CD14-positive monocyte (primary cell): ENCODE measurements around the gene DUOX2. TPM values are rescaled to one million over a fixed set of nuclear protein-coding genes. Genes with fewer than 3 reads are reported as not detected.

Source experiments
- DNase-seq, 3 donors: peaks; one replicate each; pipeline ENCODE4 v3.0.0-alpha.2; 2011 to 2022
- H2AFZ ChIP-seq: 2 replicates; pipeline ENCODE4 v1.6.0; 2012; ENCODE audit warnings: mild to moderate bottlenecking, low read depth, low read length, inconsistent platforms; ENCODE audit not compliant: insufficient read depth, poor library complexity, severe bottlenecking
- H3K27ac ChIP-seq, 2 donors: 1 replicate in 1 of 2; 2 replicates in 1 of 2; pipeline ENCODE4 v1.5.1; 2012 to 2013; ENCODE audit warnings: low read length in 2 of 2, control low read depth in 1 of 2, inconsistent platforms in 1 of 2, low read depth in 1 of 2, mild to moderate bottlenecking in 1 of 2
- H3K27me3 ChIP-seq, 2 donors: one replicate each; pipeline versions ENCODE4 v1.6.0 to v1.6.1; 2011 to 2013; ENCODE audit warnings: low read length in 2 of 2; ENCODE audit not compliant: control insufficient read depth in 2 of 2, insufficient read depth in 2 of 2
- H3K36me3 ChIP-seq, 2 donors: replicated peaks in 1 of 2; 1 replicate in 1 of 2; 2 replicates in 1 of 2; pipeline versions ENCODE4 v1.5.1 to v1.6.1; 2012 to 2013; ENCODE audit warnings: low read length in 2 of 2, control low read depth in 1 of 2, inconsistent platforms in 1 of 2, mild to moderate bottlenecking in 1 of 2; ENCODE audit not compliant: insufficient read depth in 2 of 2, control insufficient read depth in 1 of 2
- H3K4me1 ChIP-seq, 2 donors: 1 replicate in 1 of 2; 2 replicates in 1 of 2; pipeline versions ENCODE4 v1.5.1 to v1.6.1; 2012 to 2013; ENCODE audit warnings: low read length in 2 of 2, control low read depth in 1 of 2, inconsistent platforms in 1 of 2, mild to moderate bottlenecking in 1 of 2, moderate library complexity in 1 of 2; ENCODE audit not compliant: insufficient read depth in 2 of 2, control insufficient read depth in 1 of 2
- H3K4me2 ChIP-seq: replicated peaks from 2 replicates; pipeline ENCODE3; 2012; ENCODE audit warnings: low read length, moderate library complexity, mild to moderate bottlenecking; ENCODE audit not compliant: poor library complexity, severe bottlenecking; ENCODE audit errors: extremely low read depth
- H3K4me3 ChIP-seq, 3 experiments: fragments of 200-600 bp in 1 of 3; sonication (generic) in 1 of 3; replicated peaks in 1 of 3; 1 replicate in 2 of 3; 2 replicates in 1 of 3; pipeline ENCODE4 v1.5.1; 2011 to 2013; ENCODE audit warnings: low read length in 3 of 3, mild to moderate bottlenecking in 3 of 3, control low read depth in 2 of 3, low read depth in 2 of 3, inconsistent platforms in 1 of 3, moderate library complexity in 1 of 3
- H3K79me2 ChIP-seq: 2 replicates; pipeline ENCODE4 v1.6.0; 2012; ENCODE audit warnings: mild to moderate bottlenecking, control low read depth, inconsistent platforms, low read length, moderate library complexity; ENCODE audit not compliant: insufficient read depth
- H3K9ac ChIP-seq: 2 replicates; pipeline ENCODE4 v1.6.0; 2017; ENCODE audit warnings: low read length, mild to moderate bottlenecking; ENCODE audit not compliant: insufficient read depth, poor library complexity, severe bottlenecking
- H3K9me3 ChIP-seq, 2 donors: replicated peaks in 1 of 2; 1 replicate in 1 of 2; 2 replicates in 1 of 2; pipeline versions ENCODE4 v1.5.1 to v1.6.1; 2012 to 2013; ENCODE audit warnings: low read length in 2 of 2, control low read depth in 1 of 2; ENCODE audit not compliant: control insufficient read depth in 1 of 2, insufficient read depth in 1 of 2
- H4K20me1 ChIP-seq: 2 replicates; pipeline ENCODE4 v1.6.0; 2012; ENCODE audit warnings: mild to moderate bottlenecking, low read length, control low read depth, moderate library complexity; ENCODE audit not compliant: insufficient read depth
- H3K27ac Mint-ChIP-seq, 7 donors: one replicate each; pipeline ENCODE4 v1.8.0; 2020; ENCODE audit warnings: mild to moderate bottlenecking in 7 of 7, mixed read lengths in 7 of 7, moderate library complexity in 6 of 7, inconsistent platforms in 2 of 7
- H3K27me3 Mint-ChIP-seq, 3 donors: one replicate each; pipeline ENCODE4 v1.8.0; 2021 to 2022; ENCODE audit warnings: low read depth in 3 of 3, mild to moderate bottlenecking in 3 of 3, mixed read lengths in 3 of 3, moderate library complexity in 3 of 3, inconsistent platforms in 1 of 3
- H3K36me3 Mint-ChIP-seq, 2 donors: one replicate each; pipeline ENCODE4 v1.8.0; 2020; ENCODE audit warnings: mixed read lengths in 2 of 2, inconsistent platforms in 1 of 2, mild to moderate bottlenecking in 1 of 2
- H3K4me1 Mint-ChIP-seq: one replicate; pipeline ENCODE4 v1.8.0; 2020; ENCODE audit warnings: mild to moderate bottlenecking, mixed read lengths
- H3K4me3 Mint-ChIP-seq, 2 donors: one replicate each; pipeline ENCODE4 v1.8.0; 2020; ENCODE audit warnings: mild to moderate bottlenecking in 2 of 2, mixed read lengths in 2 of 2, moderate library complexity in 1 of 2
- H3K9me3 Mint-ChIP-seq, 7 donors: one replicate each; pipeline ENCODE4 v1.8.0; 2020 to 2022; ENCODE audit warnings: mixed read lengths in 7 of 7, mild to moderate bottlenecking in 6 of 7, moderate library complexity in 6 of 7, inconsistent platforms in 2 of 7
- CTCF ChIP-seq: fragments of 200-600 bp; IDR thresholded peaks from one replicate; pipeline ENCODE4 v1.8.0; 2022; ENCODE audit warnings: antibody characterized with exemption, mild to moderate bottlenecking
- WGBS: methylation state at CpG from one replicate; pipeline ENCODE4 v1.1.5; 2013; ENCODE audit warnings: missing lambda C conversion rate; ENCODE audit not compliant: insufficient coverage; 5-methylcytosine and 5-hydroxymethylcytosine counted together
- intact Hi-C, 2 donors: fragments of 100-400 bp; cut with micrococcal nuclease; formaldehyde crosslinking; loops; one replicate each; pipeline versions ENCODE4 v1.15.0 to v1.15.1; 2023
- polyA plus RNA-seq, 3 donors: library from polyadenylated mRNA; depleted of rRNA in 1 of 3; unstranded in 2 of 3; stranded (reverse) in 1 of 3; fragments of 300-500 nt in 2 of 3; fragments of >200 nt in 1 of 3; fragmentation: Illumina TruSeq in 2 of 3; gene quantifications; 1 replicate in 2 of 3; 2 replicates in 1 of 3; pipeline ENCODE4 v1.2.3, GENCODE V29; 2012 to 2021

DUOX2 gene
- polyA plus RNA-seq, 3 donors, result 0.01 TPM; not detected in 2

GRCh38 chr15:45091161-45091560 is 22.8 kb downstream of the DUOX2 start:
- Mint-ChIP-seq H3K9me3 (no peaks in the 10 kb centered on the region), H3K27ac (no peak overlapping the region), H3K36me3 (no peaks in the 10 kb centered on the region), H3K4me3 (no peak overlapping the region), H3K4me1 (peaks cover 2% of the 10 kb centered on the region), H3K27me3 (peaks cover 0 to 9% (median 5%) of the 10 kb centered on the region in 3 donors)
- Histone ChIP-seq H3K79me2 (no peaks in the 10 kb centered on the region), H3K4me2 (no peak overlapping the region), H3K36me3 (no peaks in the 10 kb centered on the region), H3K27me3 (no peaks in the 10 kb centered on the region), H3K27ac (no peak overlapping the region), H4K20me1 (no peaks in the 10 kb centered on the region), H3K9me3 (no peaks in the 10 kb centered on the region), H2AFZ (no peak overlapping the region), H3K4me3 (no peak overlapping the region), H3K9ac (no peak overlapping the region), H3K4me1 (no peaks in the 10 kb centered on the region)
- intact Hi-C loops, result no loop called here
- no peak for TF ChIP-seq CTCF
- 78% methylated on average over 6 of the region's 7 CpGs for WGBS
- DNase-seq, result no peak

GRCh38 chr15:45089712-45090373 is 24.1 kb downstream of the DUOX2 start:
- H3K4me1 Mint-ChIP-seq, result peaks cover 2% of the 10 kb centered on the region
- no peaks in the 10 kb centered on the region for H3K9me3 ChIP-seq
- no peak overlapping the region for H3K27ac Mint-ChIP-seq
- H3K27me3 Mint-ChIP-seq, result peaks cover 0 to 9% (median 5%) of the 10 kb centered on the region in 3 donors
- 100% methylated on average over 1 of the region's 3 CpGs for WGBS
- no peaks in the 10 kb centered on the region for H3K9me3 Mint-ChIP-seq
- no peaks in the 10 kb centered on the region for H3K36me3 ChIP-seq
- H3K4me2 ChIP-seq, result no peak overlapping the region
- no peak overlapping the region for H3K4me3 ChIP-seq
- no peak for DNase-seq
- no peak overlapping the region for H2AFZ ChIP-seq
- no peaks in the 10 kb centered on the region for H3K79me2 ChIP-seq
- TF ChIP-seq CTCF, result no peak
- no peak overlapping the region for H3K27ac ChIP-seq
- no peaks in the 10 kb centered on the region for H3K4me1 ChIP-seq
- H3K4me3 Mint-ChIP-seq, result no peak overlapping the region
- H3K9ac ChIP-seq, result no peak overlapping the region
- no peaks in the 10 kb centered on the region for H3K36me3 Mint-ChIP-seq
- no peaks in the 10 kb centered on the region for H4K20me1 ChIP-seq
- intact Hi-C loops, result no loop called here
- no peaks in the 10 kb centered on the region for H3K27me3 ChIP-seq
